GM18526 (cell line): ENCODE data around the gene SLC25A30.

Experiments
- POLR2A ChIP-seq: IDR thresholded peaks from 3 replicates; pipeline ENCODE4 v1.6.1; 2011; ENCODE audit not compliant: insufficient read length; ENCODE audit errors: extremely low read depth

Gene SLC25A30

GRCh38 chr13:45439008-45439407 is 20.8 kb upstream of the SLC25A30 start:
- no peak for TF ChIP-seq POLR2A

- TF ChIP-seq POLR2A: no peak
These were observed 19.8 kb upstream of the SLC25A30 start for GRCh38 chr13:45437947-45438346.

- no peak for TF ChIP-seq POLR2A
These were observed 18.8 kb upstream of the SLC25A30 start for GRCh38 chr13:45436953-45437352.

- TF ChIP-seq POLR2A: no peak
These were observed 18.2 kb upstream of the SLC25A30 start for GRCh38 chr13:45436332-45436731.

GRCh38 chr13:45434556-45435371 is 16.6 kb upstream of the SLC25A30 start:
- no peak for TF ChIP-seq POLR2A

- no peak for TF ChIP-seq POLR2A
These were observed 15.2 kb upstream of the SLC25A30 start for GRCh38 chr13:45433381-45433790.

- no peak for TF ChIP-seq POLR2A
These were observed 14.7 kb upstream of the SLC25A30 start for GRCh38 chr13:45432737-45433380.

GRCh38 chr13:45422731-45423292 is 4.6 kb upstream of the SLC25A30 start:
- TF ChIP-seq POLR2A: no peak

GRCh38 chr13:45419945-45420344 is 1.8 kb upstream of the SLC25A30 start:
- TF ChIP-seq POLR2A: no peak

- TF ChIP-seq POLR2A: no peak
These were observed 1.6 kb downstream of the SLC25A30 start for GRCh38 chr13:45416516-45417128.

- no peak for TF ChIP-seq POLR2A
These were observed 3.1 kb downstream of the SLC25A30 start for GRCh38 chr13:45415112-45415511.

GRCh38 chr13:45413826-45414307 is 4.3 kb downstream of the SLC25A30 start:
- TF ChIP-seq POLR2A: no peak

- no peak for TF ChIP-seq POLR2A
These were observed 5.7 kb downstream of the SLC25A30 start for GRCh38 chr13:45412274-45413049.

GRCh38 chr13:45411631-45412030 is 6.5 kb downstream of the SLC25A30 start:
- no peak for TF ChIP-seq POLR2A

- TF ChIP-seq POLR2A: no peak
These were observed 7.0 kb downstream of the SLC25A30 start for GRCh38 chr13:45411221-45411620.
